RWPE1 (cell line): Measurements from ENCODE around the gene CACNA2D2.

Experiments
- CTCF ChIA-PET: fragments of 350-600 bp; sonication (Branson Sonifier 250); formaldehyde crosslinking; extraction: SDS; loops from one replicate; lab custom pipeline; 2021; lab: Yijun Ruan, JAX
- POLR2A ChIA-PET: fragments of 400-600 bp; formaldehyde crosslinking; extraction: SDS; loops from one replicate; lab custom pipeline; 2020; ENCODE audit warnings: antibody characterized with exemption; ENCODE audit not compliant: low non-redundant PET; lab: Yijun Ruan, JAX
- DNase-seq: peaks from one replicate; pipeline ENCODE4 v3.0.0; 2012; ENCODE audit warnings: low spot score
- H3K27ac ChIP-seq: fragments of 450-650 bp; 2 replicates; pipeline ENCODE4 v1.5.1; 2017
- CTCF ChIP-seq: fragments of 450-650 bp; conservative IDR thresholded peaks from 2 replicates; pipeline ENCODE4 v1.5.1; 2017; ENCODE audit warnings: low read depth, mild to moderate bottlenecking

Gene CACNA2D2

GRCh38 chr3:50549226-50549625, 45.8 kb upstream of the CACNA2D2 start:
- H3K27ac ChIP-seq = no peak overlapping the region
- CTCF ChIA-PET = no interaction called here
- DNase-seq = no peak
- no peak for TF ChIP-seq CTCF
- POLR2A ChIA-PET = no interaction called here

DNA sequence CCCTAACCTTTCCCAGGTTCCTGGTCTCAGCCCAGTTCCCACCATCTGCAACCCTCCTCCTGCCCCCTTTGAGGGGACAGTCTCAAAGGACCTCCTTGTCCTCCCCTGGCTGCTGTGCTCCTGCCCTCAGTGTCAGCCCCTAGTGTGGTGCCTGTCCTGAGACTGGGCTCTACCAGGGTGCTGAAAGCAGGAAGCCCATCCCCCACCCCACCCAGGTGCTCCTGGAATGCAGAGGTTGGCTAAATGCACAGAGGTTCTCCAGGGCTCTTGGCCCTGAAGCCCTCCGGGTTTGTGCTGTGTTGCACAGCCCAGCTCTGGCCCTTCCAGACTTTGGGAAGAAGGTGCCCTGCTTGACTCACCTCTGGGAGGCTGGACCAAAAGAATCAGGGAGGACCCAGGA, 42.3 kb upstream of the CACNA2D2 start:
- TF ChIP-seq CTCF = no peak
- CTCF ChIA-PET = no interaction called here
- no peak overlapping the region for H3K27ac ChIP-seq
- DNase-seq = no peak
- POLR2A ChIA-PET = no interaction called here

DNA sequence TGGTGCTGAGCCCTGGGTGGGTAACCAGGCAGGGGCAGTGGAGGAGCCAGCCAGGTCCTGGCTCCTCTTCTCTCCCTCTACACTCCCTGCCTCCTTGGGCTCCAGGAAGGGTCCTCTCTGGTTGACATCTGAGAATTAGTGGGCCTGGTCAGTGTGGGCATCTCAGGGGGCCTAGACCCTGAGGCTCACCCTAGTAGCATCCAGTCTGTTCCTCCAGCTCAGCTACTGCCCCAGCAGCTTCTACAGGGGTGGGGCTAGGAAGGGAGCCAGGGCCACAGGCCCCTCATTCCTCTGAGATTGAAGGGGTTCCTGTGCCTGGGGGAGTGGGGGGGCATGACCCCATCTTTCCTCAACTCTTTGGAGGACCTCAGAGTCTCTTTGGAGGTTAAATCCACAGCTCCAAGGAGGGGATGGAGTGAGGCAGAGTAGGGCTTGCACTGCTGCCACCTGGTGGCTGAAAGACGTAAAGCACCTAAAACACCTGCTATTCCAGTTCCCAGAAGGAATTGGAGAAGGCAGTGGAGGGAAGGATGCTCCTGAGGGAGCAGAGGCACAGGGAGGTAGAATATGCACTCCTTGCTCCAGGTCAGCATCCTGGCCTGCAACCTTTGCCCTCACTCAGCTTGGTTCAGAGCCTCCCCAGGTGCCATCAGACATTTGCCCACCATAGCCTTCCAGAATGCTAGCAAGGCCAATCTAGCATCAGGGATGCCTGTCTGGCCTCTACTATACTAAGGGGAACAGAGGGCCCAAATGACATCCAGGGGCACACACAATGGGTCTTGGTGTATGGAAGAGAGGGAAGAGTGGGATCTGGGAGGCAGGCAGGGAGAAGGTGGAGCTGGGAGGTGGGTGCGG, 39.0 kb upstream of the CACNA2D2 start:
- H3K27ac ChIP-seq = no peak overlapping the region
- ChIA-PET CTCF (interaction anchor here (0.6 to 1.2 kb wide), 12 partner anchors 20 to 337 kb away, joined by 3 to 7 read pairs (median 3); partner anchors contain the start of genes CYB561D2 and NPRL2), POLR2A (no interaction called here)
- peak; percentile 89 for TF ChIP-seq CTCF
- DNase-seq = peak; percentile 74

DNA sequence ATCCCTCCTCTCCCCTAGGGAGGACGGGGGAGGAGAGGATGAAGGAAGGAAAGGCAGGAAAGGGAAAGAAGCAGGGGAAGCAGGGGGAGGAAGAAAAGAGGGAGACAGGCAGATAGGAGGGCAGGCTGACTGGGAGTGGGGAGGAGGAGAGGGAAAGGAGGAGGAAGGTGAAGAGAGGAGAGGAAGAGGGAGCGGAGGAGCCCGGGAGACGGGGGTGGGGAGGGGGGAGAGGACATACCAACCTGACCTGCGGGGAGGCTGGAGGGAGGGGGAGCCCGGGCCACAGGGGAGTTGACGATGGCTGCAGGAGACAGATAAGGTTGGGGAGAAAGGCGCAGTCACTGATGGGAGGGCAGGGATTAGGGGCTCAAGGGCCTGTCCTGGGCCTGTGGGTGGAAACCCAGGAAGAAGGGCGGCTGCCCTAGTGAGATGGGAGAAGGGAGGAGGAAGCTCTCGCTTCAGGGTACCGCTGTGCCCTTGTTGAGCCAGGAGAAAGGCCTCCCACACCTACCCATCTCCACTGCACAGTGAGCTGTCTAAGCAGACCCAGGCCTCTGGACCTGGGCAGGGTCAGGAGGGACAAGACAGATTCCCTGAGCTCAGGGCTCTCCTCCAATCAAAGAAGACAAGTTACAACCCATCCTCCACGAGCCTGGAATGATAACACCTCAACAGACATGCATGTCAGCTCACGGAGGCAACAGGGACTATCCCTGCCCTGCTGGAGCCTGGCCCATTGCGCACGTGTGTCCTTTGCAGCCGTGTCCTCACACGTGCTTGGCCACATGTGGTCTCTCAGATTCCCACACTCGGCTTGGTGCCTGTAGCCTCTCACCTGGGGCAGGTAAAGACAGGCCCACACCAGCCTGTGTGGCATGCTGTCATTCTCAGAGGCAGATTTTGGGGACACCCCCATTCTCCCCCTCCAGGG, 36.2 kb upstream of the CACNA2D2 start:
- POLR2A ChIA-PET = no interaction called here
- peak overlapping the region; percentile 5; the same call in 1 of the 2 replicates for H3K27ac ChIP-seq

GRCh38 chr3:50537421-50538129, 34.1 kb upstream of the CACNA2D2 start:
- no peak for TF ChIP-seq CTCF
- DNase-seq = no peak
- ChIA-PET CTCF (no interaction called here), POLR2A (no interaction called here)
- H3K27ac ChIP-seq = no peak overlapping the region

More for the DNA sequence above, 36.2 kb upstream of the CACNA2D2 start:
- CTCF ChIA-PET = interaction anchor here (0.5 kb wide), 1 partner anchor 42 kb away, joined by 5 read pairs; no protein-coding TSS in a partner anchor
- DNase-seq = peak; percentile 13
- TF ChIP-seq CTCF = no peak
